Measurements from ENCODE around the gene APOB.

DNA sequence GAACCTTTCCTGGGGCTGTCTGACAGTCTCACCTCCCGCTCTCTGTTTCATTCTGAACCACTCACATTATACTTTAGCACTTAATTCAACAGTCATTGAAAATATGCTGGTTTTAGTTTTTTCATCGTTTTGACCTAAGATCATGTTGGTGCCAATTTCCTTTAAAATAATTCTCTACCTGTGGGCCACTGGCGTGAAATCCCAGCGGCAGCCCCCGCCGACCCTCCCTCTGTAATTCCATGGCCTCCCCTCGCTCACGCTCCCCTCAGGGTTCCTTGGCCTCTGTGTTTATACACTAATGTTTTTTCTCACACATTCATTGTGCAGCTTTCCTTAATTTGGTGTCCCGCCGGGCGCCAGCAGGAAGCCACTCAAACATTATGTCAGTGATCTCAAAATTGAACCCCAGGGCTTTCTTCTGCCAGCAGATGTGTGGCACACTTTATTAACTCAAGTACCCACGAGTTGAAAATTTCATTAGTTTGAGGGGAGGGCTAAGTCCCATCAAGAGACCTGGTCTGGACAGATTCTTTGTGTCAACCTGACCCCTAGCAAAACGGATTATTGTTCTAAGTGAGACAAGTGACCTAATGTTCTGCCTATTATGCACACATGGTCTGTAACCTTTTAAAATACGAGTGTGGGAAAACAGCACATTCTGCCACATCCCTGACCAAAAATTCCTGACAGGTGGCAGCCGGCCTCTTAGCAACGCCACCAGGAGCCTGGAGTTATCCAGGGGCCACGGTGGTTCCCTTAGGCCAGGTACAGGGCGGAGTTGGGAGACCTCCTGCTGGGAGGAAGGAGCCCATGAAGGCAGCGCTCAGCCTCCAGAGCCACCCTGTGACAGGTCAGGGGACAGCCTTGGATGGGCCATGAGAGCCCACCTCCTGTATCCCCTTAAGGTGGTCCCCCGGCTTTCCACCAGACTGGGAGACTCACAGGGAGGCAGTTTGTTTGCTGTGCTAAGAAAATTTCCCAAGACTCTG, 53.1 kb downstream of the APOB start:
- TF ChIP-seq, protein P1, sequence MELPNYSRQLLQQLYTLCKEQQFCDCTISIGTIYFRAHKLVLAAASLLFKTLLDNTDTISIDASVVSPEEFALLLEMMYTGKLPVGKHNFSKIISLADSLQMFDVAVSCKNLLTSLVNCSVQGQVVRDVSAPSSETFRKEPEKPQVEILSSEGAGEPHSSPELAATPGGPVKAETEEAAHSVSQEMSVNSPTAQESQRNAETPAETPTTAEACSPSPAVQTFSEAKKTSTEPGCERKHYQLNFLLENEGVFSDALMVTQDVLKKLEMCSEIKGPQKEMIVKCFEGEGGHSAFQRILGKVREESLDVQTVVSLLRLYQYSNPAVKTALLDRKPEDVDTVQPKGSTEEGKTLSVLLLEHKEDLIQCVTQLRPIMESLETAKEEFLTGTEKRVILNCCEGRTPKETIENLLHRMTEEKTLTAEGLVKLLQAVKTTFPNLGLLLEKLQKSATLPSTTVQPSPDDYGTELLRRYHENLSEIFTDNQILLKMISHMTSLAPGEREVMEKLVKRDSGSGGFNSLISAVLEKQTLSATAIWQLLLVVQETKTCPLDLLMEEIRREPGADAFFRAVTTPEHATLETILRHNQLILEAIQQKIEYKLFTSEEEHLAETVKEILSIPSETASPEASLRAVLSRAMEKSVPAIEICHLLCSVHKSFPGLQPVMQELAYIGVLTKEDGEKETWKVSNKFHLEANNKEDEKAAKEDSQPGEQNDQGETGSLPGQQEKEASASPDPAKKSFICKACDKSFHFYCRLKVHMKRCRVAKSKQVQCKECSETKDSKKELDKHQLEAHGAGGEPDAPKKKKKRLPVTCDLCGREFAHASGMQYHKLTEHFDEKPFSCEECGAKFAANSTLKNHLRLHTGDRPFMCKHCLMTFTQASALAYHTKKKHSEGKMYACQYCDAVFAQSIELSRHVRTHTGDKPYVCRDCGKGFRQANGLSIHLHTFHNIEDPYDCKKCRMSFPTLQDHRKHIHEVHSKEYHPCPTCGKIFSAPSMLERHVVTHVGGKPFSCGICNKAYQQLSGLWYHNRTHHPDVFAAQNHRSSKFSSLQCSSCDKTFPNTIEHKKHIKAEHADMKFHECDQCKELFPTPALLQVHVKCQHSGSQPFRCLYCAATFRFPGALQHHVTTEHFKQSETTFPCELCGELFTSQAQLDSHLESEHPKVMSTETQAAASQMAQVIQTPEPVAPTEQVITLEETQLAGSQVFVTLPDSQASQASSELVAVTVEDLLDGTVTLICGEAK (IDR thresholded peaks at IDR 0.05), result no peak
- TF ChIP-seq, protein P1 (CRISPR knock-in tag; IDR thresholded peaks at IDR 0.05), result no peak
- TF ChIP-seq POLR2AphosphoS5 (IDR thresholded peaks at IDR 0.05; ENCODE audit: low read depth, low read length), result no peak

Data from HepG2 (cell line).